Neural progenitor cell (in vitro differentiated cells): ENCODE measurements around the gene TRMT6. TPM values are rescaled to one million over a fixed set of nuclear protein-coding genes. Genes with fewer than 3 reads are reported as not detected.

Experiments used
- DNase-seq: peaks from one replicate; pipeline ENCODE4 v3.0.0-alpha.2; 2016; ENCODE audit warnings: low spot score
- H2AFZ ChIP-seq: fragments of 200-600 bp; sonication (generic); replicated peaks from 2 replicates; pipeline ENCODE4 v1.6.1; 2016; ENCODE audit warnings: antibody characterized with exemption
- H3F3A ChIP-seq: fragments of 200-600 bp; sonication (generic); 2 replicates; pipeline ENCODE4 v1.6.1; 2016; ENCODE audit warnings: antibody characterized with exemption, low read depth
- H3K27ac ChIP-seq: fragments of 200-600 bp; sonication (generic); 2 replicates; pipeline ENCODE4 v1.5.1; 2016; ENCODE audit warnings: mild to moderate bottlenecking
- H3K27me3 ChIP-seq: fragments of 200-600 bp; sonication (generic); 2 replicates; pipeline ENCODE4 v1.6.1; 2016; ENCODE audit warnings: mild to moderate bottlenecking, moderate library complexity
- H3K36me3 ChIP-seq: fragments of 200-600 bp; sonication (generic); 2 replicates; pipeline ENCODE4 v1.5.1; 2016
- H3K4me1 ChIP-seq: fragments of 200-600 bp; sonication (generic); 2 replicates; pipeline ENCODE4 v1.6.1; 2016; ENCODE audit warnings: mixed run types
- H3K4me2 ChIP-seq: fragments of 200-600 bp; sonication (generic); 2 replicates; pipeline ENCODE4 v1.6.1; 2016
- H3K4me3 ChIP-seq: fragments of 200-600 bp; sonication (generic); 2 replicates; pipeline ENCODE4 v1.5.1; 2016
- H3K79me2 ChIP-seq: fragments of 200-600 bp; sonication (generic); 2 replicates; pipeline ENCODE4 v1.6.1; 2016; ENCODE audit warnings: low read depth
- H3K9ac ChIP-seq: fragments of 200-600 bp; sonication (generic); 2 replicates; pipeline ENCODE4 v1.6.1; 2016
- H3K9me3 ChIP-seq: fragments of 200-600 bp; sonication (generic); 2 replicates; pipeline ENCODE4 v1.5.1; 2016; ENCODE audit warnings: low read depth
- H4K20me1 ChIP-seq: fragments of 200-600 bp; sonication (generic); 2 replicates; pipeline ENCODE4 v1.6.1; 2016; ENCODE audit warnings: low read depth
- H3K27ac Mint-ChIP-seq: 3 replicates; pipeline ENCODE4 v1.8.0; 2021; ENCODE audit warnings: mixed read lengths
- H3K27me3 Mint-ChIP-seq: 2 replicates; pipeline ENCODE4 v1.8.0; 2022; ENCODE audit warnings: low read depth, mild to moderate bottlenecking, inconsistent platforms, moderate library complexity, mixed read lengths; ENCODE audit not compliant: insufficient read depth
- H3K36me3 Mint-ChIP-seq: 3 replicates; pipeline ENCODE4 v1.8.0; 2021; ENCODE audit warnings: mixed read lengths
- H3K4me1 Mint-ChIP-seq: 3 replicates; pipeline ENCODE4 v1.8.0; 2021; ENCODE audit warnings: mixed read lengths
- H3K4me3 Mint-ChIP-seq: 3 replicates; pipeline ENCODE4 v1.8.0; 2021; ENCODE audit warnings: mild to moderate bottlenecking, moderate library complexity, mixed read lengths
- H3K9me3 Mint-ChIP-seq: 3 replicates; pipeline ENCODE4 v1.8.0; 2020; ENCODE audit warnings: mixed read lengths
- EZH2 ChIP-seq: fragments of 200-600 bp; sonication (generic); IDR thresholded peaks from 2 replicates; pipeline ENCODE4 v1.6.1; 2017; ENCODE audit warnings: antibody characterized with exemption, mild to moderate bottlenecking, moderate library complexity
- EZH2phosphoT487 ChIP-seq: fragments of 200-600 bp; sonication (generic); IDR thresholded peaks from 2 replicates; pipeline ENCODE4 v1.6.1; 2017; ENCODE audit warnings: antibody characterized with exemption
- total RNA-seq: library from RNA; depleted of rRNA; stranded (reverse); fragments of >200 nt; gene quantifications from 2 replicates; pipeline ENCODE4 v1.2.3, GENCODE V29; 2015; ENCODE audit warnings: low replicate concordance
- TF ChIP-seq, protein P1 (sequence below): fragments of 200-600 bp; sonication (generic); IDR thresholded peaks from 2 replicates; pipeline ENCODE4 v1.5.1; 2017; ENCODE audit warnings: antibody characterized with exemption, mild to moderate bottlenecking

TRMT6 gene
- total RNA-seq, 1 donor from 2014 or later: 11.1 TPM

DNA sequence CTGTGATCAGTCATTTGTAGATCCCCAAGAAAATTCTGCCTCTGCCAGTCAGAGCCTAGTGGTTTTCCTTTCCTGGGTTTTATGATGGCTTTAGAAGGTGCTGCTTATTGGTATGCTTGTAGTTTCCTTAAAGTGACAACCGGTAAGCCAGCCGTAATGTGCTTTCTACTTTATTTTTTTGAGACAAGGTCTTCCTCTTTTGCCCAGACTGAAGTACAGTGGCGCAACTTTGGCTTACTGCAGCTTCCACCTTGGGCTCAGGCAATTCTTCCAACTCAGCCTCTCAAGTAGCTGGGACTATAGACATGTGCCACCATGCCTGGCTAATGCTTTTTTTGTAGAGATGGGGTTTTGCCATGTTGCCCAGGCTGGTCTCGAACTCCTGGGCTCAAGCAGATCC, 23.6 kb upstream of the TRMT6 start:
- H3K9me3 Mint-ChIP-seq: no peaks in the 10 kb centered on the region
- peaks cover 36% of the 10 kb centered on the region for H4K20me1 ChIP-seq
- peaks cover 6% of the 10 kb centered on the region for H3K36me3 ChIP-seq

DNA sequence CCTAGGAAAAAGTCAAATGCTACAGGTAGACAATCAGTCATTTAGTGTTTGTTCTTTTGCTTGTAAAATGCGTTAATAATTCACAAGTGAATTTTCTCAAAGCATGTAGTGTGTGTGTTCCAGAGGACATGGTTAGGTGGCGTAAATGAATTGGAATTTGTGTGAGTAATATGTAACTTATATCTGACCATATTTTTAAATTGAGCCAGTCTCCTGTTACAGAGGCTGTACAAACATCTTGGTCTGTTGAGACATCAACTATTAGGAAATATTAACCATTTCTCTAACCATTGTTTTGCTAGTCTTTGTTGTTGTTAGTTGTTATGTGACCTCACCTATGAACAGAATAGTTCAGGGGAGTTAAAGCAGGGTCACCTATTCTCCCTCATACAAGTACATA, 22.8 kb upstream of the TRMT6 start:
- TF ChIP-seq EZH2 (no peak), EZH2phosphoT487 (no peak)
- TF ChIP-seq, protein P1, sequence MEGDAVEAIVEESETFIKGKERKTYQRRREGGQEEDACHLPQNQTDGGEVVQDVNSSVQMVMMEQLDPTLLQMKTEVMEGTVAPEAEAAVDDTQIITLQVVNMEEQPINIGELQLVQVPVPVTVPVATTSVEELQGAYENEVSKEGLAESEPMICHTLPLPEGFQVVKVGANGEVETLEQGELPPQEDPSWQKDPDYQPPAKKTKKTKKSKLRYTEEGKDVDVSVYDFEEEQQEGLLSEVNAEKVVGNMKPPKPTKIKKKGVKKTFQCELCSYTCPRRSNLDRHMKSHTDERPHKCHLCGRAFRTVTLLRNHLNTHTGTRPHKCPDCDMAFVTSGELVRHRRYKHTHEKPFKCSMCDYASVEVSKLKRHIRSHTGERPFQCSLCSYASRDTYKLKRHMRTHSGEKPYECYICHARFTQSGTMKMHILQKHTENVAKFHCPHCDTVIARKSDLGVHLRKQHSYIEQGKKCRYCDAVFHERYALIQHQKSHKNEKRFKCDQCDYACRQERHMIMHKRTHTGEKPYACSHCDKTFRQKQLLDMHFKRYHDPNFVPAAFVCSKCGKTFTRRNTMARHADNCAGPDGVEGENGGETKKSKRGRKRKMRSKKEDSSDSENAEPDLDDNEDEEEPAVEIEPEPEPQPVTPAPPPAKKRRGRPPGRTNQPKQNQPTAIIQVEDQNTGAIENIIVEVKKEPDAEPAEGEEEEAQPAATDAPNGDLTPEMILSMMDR: no peak
- DNase-seq: no peak
- H4K20me1 ChIP-seq: peaks cover 44% of the 10 kb centered on the region
- H3K27ac ChIP-seq: no peak overlapping the region
- no peak overlapping the region for H3K27ac Mint-ChIP-seq
- H3K4me2 ChIP-seq: no peak overlapping the region
- peaks cover 13% of the 10 kb centered on the region for H3K4me1 Mint-ChIP-seq
- no peak overlapping the region for H3K4me3 ChIP-seq
- H3K9ac ChIP-seq: no peak overlapping the region
- H3K79me2 ChIP-seq: peaks cover 5% of the 10 kb centered on the region
- H3K36me3 Mint-ChIP-seq: peaks cover 14% of the 10 kb centered on the region
- H3K4me3 Mint-ChIP-seq: no peak overlapping the region
- H3K9me3 ChIP-seq: no peaks in the 10 kb centered on the region
- peaks cover 12% of the 10 kb centered on the region for H3K36me3 ChIP-seq
- H3F3A ChIP-seq: peaks cover 19% of the 10 kb centered on the region
- peaks cover 31% of the 10 kb centered on the region for H3K27me3 ChIP-seq
- peaks cover 7% of the 10 kb centered on the region for H3K4me1 ChIP-seq
- H3K27me3 Mint-ChIP-seq: peaks cover 2% of the 10 kb centered on the region
- no peak overlapping the region for H2AFZ ChIP-seq
- H3K9me3 Mint-ChIP-seq: no peaks in the 10 kb centered on the region

More for the DNA sequence above, 23.6 kb upstream of the TRMT6 start:
- peaks cover 7% of the 10 kb centered on the region for H3K4me1 ChIP-seq
- TF ChIP-seq EZH2phosphoT487 (no peak), EZH2 (no peak)
- TF ChIP-seq, protein P1: no peak
- no peak overlapping the region for H3K27ac ChIP-seq
- no peak overlapping the region for H3K4me2 ChIP-seq
- peaks cover 14% of the 10 kb centered on the region for H3K36me3 Mint-ChIP-seq
- peaks cover 2% of the 10 kb centered on the region for H3K27me3 Mint-ChIP-seq
- no peak overlapping the region for H3K4me3 Mint-ChIP-seq
- no peak for DNase-seq
- no peak overlapping the region for H3K27ac Mint-ChIP-seq
- H3K4me3 ChIP-seq: no peak overlapping the region
- peaks cover 11% of the 10 kb centered on the region for H3F3A ChIP-seq
- H3K9me3 ChIP-seq: no peaks in the 10 kb centered on the region
- peaks cover 5% of the 10 kb centered on the region for H3K79me2 ChIP-seq
- peaks cover 23% of the 10 kb centered on the region for H3K27me3 ChIP-seq
- H3K9ac ChIP-seq: no peak overlapping the region
- peaks cover 12% of the 10 kb centered on the region for H3K4me1 Mint-ChIP-seq
- no peak overlapping the region for H2AFZ ChIP-seq

DNA sequence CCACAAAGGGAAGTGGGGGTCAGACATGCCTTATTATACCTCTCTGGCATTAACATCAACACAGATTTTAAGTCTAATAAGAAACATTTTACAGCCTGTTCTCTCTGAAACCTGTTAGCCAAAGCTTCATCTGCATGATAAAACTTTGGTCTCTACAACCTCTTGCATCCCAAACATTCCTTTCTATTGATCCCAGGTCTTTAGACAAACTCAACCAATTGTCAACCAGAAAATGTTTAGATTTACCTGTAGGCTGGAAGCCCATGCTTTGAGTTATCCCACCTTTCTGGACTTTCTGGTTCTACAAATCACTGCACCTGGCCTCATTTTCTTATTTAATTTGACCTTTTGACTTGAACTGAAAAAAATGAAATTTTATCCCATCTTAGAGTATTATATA, 20.9 kb upstream of the TRMT6 start:
- peaks cover 4% of the 10 kb centered on the region for H3K27me3 Mint-ChIP-seq
- H3K4me2 ChIP-seq: no peak overlapping the region

More for the DNA sequence above, 20.9 kb upstream of the TRMT6 start:
- Histone ChIP-seq H3K9ac (no peak overlapping the region), H3K79me2 (peaks cover 5% of the 10 kb centered on the region), H3K4me3 (no peak overlapping the region), H3K27me3 (peaks cover 42% of the 10 kb centered on the region), H2AFZ (no peak overlapping the region), H4K20me1 (peaks cover 63% of the 10 kb centered on the region), H3K4me1 (peaks cover 7% of the 10 kb centered on the region), H3F3A (peaks cover 20% of the 10 kb centered on the region), H3K9me3 (no peaks in the 10 kb centered on the region), H3K27ac (no peak overlapping the region), H3K36me3 (peaks cover 14% of the 10 kb centered on the region)
- Mint-ChIP-seq H3K9me3 (no peaks in the 10 kb centered on the region), H3K36me3 (peaks cover 19% of the 10 kb centered on the region), H3K4me1 (peaks cover 13% of the 10 kb centered on the region), H3K4me3 (no peak overlapping the region), H3K27ac (no peak overlapping the region)
- no peak for TF ChIP-seq EZH2phosphoT487
- TF ChIP-seq, protein P1: no peak
- TF ChIP-seq EZH2: no peak
- no peak for DNase-seq
